Measurements from ENCODE around the gene R3HDML.

DNA sequence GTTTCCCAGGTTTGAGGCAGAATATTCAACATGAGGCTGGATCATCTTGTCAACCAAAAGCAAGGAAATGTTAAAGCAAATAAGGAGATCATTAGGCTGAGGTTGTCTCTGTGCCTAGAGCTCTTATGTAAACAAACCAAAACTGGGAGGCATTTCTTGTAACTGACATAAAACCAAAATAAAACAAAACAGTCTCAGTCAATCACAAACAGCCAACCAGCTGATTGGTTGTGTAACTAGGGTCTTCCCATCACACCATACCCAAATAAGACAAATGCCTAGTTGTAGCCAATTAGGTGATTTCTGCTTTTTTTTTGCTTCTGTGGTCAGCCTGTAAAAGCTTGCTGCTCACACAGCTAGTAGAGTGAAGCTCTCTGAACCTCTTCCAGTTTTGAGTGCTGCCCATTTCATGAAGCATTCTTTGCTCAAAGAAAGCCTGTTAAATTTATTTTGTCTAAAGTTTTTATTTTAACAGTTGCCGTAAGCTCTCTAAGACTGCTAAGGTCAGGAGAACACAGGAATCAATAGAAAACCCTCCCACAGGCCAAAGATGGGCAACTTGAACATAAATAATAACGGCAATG is 16.9 kb upstream of the R3HDML start:
- no peak for TF ChIP-seq POLR2A (IDR thresholded peaks at IDR 0.05)
- TF ChIP-seq, protein P1, sequence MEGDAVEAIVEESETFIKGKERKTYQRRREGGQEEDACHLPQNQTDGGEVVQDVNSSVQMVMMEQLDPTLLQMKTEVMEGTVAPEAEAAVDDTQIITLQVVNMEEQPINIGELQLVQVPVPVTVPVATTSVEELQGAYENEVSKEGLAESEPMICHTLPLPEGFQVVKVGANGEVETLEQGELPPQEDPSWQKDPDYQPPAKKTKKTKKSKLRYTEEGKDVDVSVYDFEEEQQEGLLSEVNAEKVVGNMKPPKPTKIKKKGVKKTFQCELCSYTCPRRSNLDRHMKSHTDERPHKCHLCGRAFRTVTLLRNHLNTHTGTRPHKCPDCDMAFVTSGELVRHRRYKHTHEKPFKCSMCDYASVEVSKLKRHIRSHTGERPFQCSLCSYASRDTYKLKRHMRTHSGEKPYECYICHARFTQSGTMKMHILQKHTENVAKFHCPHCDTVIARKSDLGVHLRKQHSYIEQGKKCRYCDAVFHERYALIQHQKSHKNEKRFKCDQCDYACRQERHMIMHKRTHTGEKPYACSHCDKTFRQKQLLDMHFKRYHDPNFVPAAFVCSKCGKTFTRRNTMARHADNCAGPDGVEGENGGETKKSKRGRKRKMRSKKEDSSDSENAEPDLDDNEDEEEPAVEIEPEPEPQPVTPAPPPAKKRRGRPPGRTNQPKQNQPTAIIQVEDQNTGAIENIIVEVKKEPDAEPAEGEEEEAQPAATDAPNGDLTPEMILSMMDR (IDR thresholded peaks at IDR 0.05) = no peak

Data from vagina (tissue), 2 donors.